GM21576 (cell line): Measurements from ENCODE around the gene MARCO.
"Not testable (repeated sequence)": the region's sequence is repeated elsewhere in the genome, so short reads cannot be mapped to it uniquely, and the experiment has no call there.

Experiments used
- ATAC-seq: cut with Tn5 transposase; IDR thresholded peaks from one replicate; pipeline ENCODE4 v1.9.1; 2021; ENCODE audit warnings: mild to moderate bottlenecking, moderate library complexity; ENCODE audit not compliant: unreplicated experiment

MARCO gene

GRCh38 chr2:118925476-118925875 is 16.5 kb upstream of the MARCO start:
- no peak for ATAC-seq

- ATAC-seq: no peak
Measured at GRCh38 chr2:118925981-118926380, 16.0 kb upstream of the MARCO start.

- ATAC-seq: no peak
Measured at GRCh38 chr2:118929059-118929458, 12.9 kb upstream of the MARCO start.

GRCh38 chr2:118932949-118933348 is 9.0 kb upstream of the MARCO start:
- no peak for ATAC-seq

GRCh38 chr2:118936306-118936705 is 5.7 kb upstream of the MARCO start:
- no peak for ATAC-seq

- no peak for ATAC-seq
Measured at GRCh38 chr2:118936936-118937335, 5.1 kb upstream of the MARCO start.

GRCh38 chr2:118937817-118938216 is 4.2 kb upstream of the MARCO start:
- ATAC-seq: no peak

GRCh38 chr2:118939994-118940393 is 2.0 kb upstream of the MARCO start:
- ATAC-seq: no peak

GRCh38 chr2:118940486-118941120 is 1.4 kb upstream of the MARCO start:
- ATAC-seq: no peak

- ATAC-seq: no peak
Measured at GRCh38 chr2:118943286-118943685, 1.3 kb downstream of the MARCO start.

- no peak for ATAC-seq
Measured at GRCh38 chr2:118945881-118946280, 3.9 kb downstream of the MARCO start.

GRCh38 chr2:118948266-118948665 is 6.3 kb downstream of the MARCO start:
- ATAC-seq: not testable (repeated sequence)

- no peak for ATAC-seq
Measured at GRCh38 chr2:118954297-118955060, 12.5 kb downstream of the MARCO start.

- no peak for ATAC-seq
Measured at GRCh38 chr2:118965737-118966136, 23.7 kb downstream of the MARCO start.

- no peak for ATAC-seq
Measured at GRCh38 chr2:118967124-118967880, 25.3 kb downstream of the MARCO start.

GRCh38 chr2:118968042-118968441 is 26.0 kb downstream of the MARCO start:
- ATAC-seq: no peak

GRCh38 chr2:118968961-118969733 is 27.2 kb downstream of the MARCO start:
- ATAC-seq: no peak

GRCh38 chr2:118969734-118970395 is 27.9 kb downstream of the MARCO start:
- ATAC-seq: no peak

GRCh38 chr2:118970396-118971135 is 28.6 kb downstream of the MARCO start:
- no peak for ATAC-seq
